ENCODE data around the gene MNAT1.
"Not testable (repeated sequence)": the region's sequence is repeated elsewhere in the genome, so short reads cannot be mapped to it uniquely, and the experiment has no call there.

MNAT1 gene

DNA sequence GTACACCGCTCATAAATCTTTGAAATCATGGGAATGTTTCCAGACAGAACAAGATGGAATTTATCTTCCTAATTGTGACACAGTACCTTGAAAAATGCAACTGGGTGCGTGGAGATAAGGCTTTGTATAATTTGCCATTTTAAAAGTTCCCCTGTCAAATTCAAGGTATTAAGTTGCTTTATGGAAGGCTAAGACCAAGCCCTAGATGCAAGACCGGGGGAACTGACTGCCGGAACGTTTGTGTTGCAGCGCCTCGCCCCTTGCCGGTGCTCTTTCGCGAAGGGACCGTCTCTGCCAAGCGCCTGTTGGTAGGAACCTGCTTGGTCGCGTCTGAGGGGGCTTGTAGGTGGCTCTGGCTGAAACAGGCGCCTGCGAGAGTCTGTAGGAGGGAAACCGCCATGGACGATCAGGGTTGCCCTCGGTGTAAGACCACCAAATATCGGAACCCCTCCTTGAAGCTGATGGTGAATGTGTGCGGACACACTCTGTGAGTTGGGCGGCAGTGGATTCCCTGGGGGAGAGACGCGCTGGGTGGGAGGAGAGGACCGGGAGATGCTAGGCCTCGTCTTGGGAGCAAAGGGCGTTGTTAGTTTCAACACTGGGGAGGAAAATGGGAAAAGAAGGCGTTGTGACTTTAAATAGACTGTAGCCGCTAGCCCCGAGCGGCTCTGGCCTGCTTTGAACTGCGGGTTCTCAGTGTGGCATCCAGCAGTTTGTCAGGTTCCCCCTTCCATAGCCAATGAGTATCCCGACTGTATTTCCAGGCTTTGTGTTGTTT lies at the start of gene MNAT1:
Gene MNAT1, plus strand, starts transcription at position 297 of the 778 bp plus-strand sequence. Its CDS starts 102 bp downstream, at position 399.
- DNase-seq: peak; percentile 81

DNA sequence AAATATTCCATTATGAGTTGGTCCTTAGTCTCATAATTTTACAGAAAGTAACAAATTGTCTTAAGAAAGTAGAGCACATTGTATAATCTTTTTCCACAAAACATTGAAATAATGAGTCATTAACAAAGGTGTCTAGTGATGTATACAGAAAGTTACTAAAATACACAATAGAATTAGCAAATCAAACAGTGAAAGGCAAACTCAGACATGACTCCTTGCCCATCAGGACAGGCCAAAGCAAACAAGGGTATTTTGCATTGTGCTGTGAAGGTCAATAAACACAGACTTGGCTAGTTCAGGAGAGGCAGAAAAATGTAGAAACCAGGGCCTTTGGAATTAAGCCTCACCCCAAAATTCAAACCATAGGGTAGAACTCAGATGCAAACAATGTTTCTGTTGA lies 47.7 kb upstream of the MNAT1 start:
- no peak for DNase-seq

DNA sequence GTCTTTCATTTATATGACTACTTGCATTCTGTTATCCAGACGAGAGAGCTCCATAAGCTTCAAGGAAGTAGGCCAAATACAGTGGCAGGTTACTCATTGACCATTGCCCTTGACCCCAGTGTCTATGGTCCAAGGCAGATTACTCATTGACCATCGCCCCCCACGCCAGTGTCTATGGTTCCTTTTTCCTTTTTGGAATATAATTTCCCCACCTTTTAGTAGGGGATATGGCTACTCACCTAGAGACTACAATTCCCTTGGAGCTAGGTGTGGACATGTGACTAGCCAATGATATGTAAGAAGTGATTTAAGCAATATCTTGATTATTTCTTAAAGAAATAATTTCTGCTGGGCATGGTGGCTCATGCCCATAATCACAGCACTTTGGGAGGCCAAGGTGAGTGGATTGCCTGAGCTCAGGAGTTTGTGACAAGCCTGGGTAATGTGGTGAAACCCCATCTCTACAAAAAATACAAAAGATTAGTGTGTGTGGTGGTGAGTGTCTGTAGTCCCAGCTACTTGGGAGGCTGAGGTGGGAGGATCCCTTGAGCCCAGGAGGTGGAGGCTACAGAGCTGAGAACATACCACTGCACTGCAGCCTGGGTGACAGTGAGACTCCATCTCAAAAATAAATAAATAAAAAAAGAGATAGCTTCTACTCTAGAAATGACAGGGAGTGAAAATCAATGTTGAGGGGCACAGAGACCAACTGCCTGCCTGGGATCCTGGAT lies 43.0 kb upstream of the MNAT1 start:
- no peak for DNase-seq

DNA sequence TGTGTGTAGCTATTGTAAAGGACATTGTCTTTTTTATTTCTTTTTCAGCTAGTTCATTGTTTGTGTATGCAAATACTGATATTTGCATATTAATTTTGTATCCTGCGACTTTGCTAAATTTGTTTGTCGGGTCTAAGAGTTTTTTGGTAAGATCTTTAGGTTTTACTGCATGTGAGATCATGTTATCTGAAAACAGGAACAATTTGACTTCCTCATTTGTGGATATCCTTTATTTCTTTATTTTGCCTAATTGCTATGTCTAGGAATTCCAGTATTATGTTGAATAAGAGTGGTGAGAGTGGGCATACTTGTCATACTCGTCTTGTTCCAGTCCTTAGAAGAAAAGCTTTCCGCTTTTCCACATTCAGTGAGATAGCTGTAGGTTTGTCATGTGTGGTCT lies 39.2 kb upstream of the MNAT1 start:
- DNase-seq: no peak

DNA sequence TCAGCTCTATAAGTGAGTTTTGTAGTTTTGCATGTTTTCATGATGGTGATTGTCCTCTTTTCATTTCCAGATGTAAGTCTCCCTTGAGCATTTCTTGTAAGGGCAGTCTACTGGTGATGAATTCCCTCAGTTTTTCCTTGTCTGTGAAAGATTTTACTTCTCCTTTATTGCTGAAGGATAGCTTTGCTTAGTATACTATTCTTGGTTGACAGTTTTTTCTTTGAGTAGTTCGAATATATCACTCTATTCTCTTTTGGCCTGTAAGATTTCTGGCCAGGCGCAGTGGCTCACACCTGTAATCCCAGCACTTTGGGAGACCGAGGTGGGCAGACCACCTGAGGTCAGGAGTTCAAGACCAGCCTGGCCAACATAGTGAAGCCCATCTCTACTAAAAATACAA lies 34.0 kb upstream of the MNAT1 start:
- no peak for DNase-seq

DNA sequence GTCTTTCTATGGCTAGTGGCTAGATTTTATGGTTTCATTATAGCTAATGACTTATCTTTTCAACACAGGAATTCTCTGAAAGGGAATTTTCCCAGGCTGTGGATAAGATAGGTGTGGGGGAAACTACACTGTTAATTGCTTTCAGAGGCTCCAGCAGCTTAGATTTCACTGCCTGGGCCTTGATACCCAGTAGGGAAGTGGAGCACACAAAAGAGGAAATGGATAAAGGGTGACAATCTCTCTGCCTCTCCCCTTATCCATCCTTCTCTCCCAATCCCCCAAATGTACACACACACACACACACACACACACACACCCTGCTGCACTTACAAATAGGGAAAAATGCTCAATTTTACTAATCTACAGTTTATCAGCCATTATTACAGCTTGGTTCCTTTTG lies 29.5 kb upstream of the MNAT1 start:
- no peak for DNase-seq

DNA sequence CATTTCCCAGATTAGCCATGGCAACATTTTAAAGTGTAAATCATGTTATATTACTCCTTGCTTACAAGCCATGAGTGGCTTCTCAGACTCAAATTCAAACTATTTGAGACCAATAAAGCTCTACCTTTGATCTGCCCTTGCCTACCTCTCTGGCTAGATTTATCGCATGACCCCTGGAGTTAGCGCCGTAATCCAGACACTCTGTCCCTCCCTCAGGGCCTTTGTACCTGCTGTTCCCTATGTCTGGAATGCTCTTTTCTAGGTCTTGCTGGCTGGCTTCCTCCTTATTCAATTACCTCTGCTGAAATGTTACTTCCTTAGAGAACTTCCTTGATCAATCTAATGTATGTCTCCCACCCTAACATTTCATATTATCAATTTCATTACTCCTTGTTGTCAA lies 26.7 kb upstream of the MNAT1 start:
- no peak for DNase-seq

DNA sequence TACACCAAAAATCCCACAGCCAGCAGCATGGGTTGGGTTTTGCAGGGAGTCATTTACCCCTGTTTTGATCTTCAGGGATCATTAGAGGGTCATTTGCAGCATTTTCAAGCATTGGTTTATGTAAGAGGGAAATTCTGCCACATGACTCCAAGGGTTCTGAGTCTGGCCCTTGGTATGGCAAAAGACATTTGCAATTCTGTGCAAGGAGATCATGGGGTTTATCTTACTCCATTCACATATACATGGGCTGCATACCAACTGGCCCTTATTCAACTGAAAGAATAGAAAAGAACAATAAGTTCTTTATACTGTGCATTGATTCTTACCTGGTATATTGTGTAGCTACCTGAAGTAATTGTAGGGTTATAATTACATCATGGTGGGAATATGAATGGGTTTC lies 24.1 kb upstream of the MNAT1 start:
- DNase-seq: no peak

DNA sequence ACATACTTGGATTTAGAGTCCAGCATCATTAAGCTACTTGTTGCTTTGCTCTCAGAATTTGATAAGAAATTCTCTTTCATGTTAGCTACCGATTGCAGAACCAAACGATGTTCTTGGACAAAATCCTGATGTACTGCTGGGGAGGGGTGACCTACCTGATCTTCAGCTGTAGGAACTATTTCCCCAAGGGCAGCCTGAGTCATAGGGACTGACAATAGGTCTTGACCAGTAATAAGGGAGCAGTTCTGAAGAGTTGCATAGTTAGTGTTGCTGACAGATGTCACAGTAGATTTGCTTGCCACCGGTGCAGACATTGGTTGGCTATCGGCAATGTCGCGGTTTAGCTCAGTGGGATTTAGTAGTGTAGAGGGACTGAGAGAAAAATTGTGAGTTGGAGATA lies 21.0 kb upstream of the MNAT1 start:
- no peak for DNase-seq

DNA sequence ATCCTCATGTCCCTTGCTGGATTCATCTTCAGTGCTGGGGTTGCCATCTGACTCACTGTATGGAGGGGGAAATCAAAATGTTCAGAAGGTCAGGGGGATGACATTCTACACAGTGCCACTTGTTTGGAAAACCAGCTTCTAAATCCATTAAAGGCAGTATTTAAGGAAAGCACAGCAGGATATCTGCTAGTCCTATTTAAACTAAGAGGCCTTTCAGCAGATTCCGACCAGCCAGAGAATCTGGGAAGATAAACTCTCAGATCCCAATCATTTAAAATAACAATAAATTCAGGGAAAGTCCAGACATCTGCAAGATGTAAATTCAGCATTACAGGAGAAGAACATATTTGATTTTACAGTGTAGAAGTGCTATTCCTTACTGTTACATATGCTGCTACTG lies 14.2 kb upstream of the MNAT1 start:
- no peak for DNase-seq

DNA sequence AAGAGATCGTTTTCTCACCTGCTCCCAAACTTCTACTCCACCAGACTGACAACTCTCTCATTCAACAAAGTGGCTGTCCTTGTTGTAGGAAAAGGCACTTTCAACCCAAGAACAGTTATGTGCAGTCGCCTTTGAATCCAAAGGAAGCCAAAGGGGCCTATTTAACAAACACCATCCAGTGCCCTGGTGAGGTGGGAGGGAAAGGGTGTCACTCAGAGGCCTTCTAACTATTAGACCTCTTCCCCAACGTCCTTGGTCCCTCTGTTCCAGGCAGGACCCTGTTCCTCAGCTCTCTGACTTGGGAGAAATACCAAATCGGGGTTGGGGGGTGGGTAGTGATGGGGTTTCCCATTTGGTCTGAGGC lies 13.6 kb upstream of the MNAT1 start:
- no peak for DNase-seq

DNA sequence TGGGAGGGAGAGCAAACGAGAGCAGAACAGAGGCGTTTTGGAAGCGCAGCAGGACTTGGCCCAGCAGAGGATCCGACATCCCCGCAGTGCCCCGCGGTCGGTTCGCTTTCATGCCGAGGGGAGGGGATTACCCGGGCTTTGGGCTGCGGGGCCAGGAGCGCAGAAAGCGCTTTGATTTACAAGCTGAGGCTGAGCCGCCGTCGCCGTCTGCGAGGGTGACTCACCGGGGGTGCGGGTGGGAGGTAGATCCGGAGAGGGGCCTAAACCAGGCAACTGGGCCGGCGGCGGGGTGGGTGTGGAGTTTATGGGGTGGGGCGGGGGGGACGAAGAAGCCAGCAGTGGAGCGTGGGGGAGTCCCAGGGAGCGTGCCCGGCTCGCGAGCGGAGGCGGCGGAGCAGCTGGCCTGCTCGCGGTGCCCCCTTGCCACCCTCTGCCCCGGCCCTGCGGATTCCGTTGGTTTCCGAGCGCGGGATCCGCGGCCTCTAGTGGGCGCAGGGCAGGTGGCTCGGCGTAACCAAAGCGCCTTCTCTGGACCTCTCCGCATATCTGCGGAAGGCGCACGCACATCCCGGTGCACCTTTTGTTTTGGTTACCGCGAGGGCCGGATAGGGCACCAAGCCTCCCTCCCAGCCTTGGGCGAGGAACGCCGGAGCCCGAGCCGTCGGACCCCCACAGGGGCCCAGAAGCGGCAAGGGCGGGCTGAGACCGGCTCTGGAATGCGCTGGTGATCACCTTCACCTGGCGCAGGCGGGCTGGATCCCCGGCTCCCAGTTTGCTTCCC lies 13.0 kb upstream of the MNAT1 start:
- no peak for DNase-seq

DNA sequence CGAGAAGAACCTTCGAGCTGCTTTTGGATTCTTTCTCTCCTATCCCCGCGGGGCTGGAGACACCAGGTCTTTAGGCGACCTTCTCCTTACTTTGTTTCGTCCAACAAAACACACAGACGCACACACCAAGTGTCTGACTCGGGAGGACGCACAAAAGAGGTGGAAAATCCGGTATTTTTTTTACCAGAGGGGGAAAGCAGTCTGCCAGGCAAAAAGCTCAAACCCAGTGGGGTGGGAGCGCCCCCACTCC lies 12.5 kb upstream of the MNAT1 start:
- DNase-seq: no peak

DNA sequence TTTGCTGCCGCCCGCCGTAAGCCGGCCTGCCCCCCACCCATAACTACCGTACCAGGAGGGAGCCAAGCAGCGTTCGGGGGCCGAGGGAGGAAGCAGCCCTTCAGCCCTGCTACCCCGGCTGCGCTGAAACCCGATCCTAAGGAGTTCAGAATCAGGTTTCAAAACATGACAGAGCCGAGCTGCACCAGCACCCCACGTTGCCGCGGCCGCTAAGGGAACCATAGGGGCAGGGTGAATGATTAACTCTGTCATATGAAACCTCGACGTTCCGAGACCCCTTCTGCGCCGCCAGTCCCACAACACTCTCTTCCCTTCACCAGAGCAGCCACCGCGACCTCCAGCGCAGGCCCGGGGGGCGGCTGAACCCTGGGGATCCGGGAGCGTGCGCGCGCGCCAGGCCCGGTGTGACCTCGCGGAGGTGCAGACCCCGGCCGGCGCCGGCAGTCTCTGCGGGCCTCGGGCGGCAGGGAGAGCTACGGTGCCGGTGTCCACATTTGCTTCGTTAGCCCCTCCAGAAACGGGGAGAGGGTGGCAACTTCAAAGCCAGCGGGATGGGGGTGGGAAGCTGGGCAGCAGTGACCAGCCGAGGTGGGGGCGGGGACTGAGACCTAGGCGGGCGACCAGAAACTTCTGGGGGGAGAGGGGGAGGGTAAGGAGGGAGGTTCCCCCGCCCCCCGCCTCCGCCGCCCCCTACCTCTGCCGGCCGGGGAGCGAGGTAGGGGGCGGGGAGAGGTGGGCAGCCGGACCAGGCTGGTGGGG lies 12.0 kb upstream of the MNAT1 start:
- peak; percentile 3 for DNase-seq

DNA sequence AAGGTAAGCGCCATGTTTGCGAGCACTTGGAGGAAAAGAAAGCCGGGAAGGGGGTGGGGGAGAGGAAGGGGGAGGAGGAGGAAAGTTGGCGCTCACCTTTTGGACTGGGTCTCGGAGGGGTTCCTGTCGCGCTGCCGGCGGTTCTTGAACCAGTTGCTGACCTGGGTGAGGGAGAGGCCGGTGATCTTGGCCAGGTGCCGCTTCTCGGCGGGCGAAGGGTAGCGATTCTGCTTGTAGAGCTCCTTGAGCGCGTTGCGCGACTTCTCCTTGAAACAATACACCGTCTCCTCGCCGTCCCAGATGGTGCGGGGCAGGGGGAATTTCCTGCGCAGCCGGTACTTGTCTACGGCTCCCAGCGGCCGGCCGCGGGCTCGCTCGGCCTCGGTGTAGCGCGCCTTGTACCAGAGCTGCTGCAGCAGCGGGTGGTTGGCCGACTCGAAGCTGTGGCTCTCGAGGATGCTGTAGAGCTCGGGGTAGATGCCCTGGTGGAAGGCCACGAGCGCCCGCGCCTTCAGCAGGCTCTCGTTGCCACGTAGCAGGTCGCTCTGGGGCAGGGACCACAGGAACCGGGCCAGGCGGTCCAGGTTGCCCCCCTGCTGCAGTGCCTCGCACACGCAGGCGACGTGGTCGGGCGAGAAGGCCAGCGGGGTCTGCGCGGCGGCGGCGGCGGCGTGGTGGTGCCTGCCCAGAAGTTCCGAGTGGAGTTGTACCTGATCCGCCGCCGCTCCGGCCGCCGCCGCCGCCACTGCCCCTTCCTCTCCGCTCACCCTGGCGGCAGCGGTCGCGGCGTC lies 11.2 kb upstream of the MNAT1 start:
- peak; percentile 31 for DNase-seq

DNA sequence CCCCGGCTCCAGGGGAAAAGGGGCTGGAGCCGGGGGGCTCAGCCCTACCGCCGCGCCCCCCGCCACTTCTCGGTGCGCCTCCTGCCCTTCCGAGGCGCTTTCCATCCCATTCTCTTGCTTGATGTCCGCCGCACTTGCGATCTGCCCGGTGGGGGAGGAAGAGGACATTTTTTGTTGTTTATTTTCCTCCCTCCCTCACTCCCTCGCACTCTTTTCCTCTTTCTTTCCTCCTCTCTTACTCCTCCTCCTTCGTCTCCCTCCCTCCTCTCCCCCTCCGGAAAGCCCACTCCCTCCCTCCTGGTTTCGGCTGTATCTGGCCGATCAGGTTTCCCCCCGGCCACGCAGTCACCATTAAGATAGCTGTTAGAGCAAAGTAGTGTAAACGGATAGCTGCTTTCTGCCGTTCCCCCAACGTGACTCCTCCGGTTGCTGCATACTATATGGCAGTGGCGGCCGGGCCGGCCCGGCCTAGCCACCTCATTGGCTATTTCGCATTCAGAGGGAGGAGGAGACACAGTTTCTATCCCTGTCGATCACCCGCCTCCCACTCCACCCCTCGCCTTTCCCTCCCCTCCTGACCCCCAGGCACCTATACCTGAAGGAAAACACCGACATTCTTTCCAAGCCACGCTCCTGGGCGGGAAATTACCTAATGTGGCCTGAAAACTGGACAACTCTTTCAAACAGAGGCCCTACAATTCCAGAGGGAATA lies 10.5 kb upstream of the MNAT1 start, which contains the start of gene SIX4:
Gene SIX4, minus strand, starts transcription at position 445 of the 712 bp plus-strand sequence. Its CDS starts 277 bp downstream, at position 168.
- peak; percentile 70 for DNase-seq

DNA sequence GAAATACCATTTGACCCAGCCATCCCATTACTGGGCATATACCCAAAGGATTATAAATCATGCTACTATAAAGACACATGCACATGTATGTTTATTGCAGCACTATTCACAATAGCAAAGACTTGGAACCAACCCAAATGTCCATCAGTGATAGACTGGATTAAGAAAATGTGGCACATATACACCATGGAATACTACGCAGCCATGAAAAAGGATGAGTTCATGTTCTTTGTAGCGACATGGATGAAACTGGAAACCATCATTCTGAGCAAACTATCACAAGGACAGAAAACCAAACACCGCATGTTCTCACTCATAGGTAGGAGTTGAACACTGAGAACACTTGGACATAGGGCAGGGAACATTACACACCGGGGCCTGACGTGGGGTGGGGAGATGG lies 3.3 kb upstream of the MNAT1 start:
- not testable (repeated sequence) for DNase-seq

DNA sequence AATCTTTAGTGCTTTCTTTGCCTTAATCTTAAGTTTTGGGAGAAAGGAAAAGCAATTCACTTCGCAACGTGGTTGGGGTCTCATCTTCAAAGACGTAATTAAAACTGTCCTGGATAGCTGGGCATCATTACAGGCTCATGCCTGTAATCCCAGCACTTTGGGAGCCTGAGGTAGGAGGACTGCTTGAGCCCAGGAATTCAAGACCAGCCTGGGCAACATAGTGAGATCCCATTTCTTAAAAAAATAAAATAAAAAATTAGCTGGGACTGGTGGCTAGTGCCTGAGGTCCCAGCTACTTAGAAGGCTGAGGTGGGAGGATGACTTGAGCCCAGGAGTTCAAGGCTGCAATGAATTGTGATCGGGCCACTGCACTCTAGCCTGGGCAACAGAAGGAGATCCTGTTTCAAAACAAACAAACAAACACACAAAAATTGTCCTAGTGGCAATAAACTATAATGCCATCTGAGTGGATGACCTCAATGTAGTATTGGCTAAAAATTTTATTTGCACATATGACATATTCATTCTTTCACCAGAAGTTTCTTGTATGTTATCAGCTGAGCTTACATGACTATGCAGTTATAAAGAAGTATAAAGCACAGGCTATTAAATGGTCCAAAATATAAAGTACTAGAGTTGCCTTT lies 1.6 kb upstream of the MNAT1 start:
- no peak for DNase-seq

DNA sequence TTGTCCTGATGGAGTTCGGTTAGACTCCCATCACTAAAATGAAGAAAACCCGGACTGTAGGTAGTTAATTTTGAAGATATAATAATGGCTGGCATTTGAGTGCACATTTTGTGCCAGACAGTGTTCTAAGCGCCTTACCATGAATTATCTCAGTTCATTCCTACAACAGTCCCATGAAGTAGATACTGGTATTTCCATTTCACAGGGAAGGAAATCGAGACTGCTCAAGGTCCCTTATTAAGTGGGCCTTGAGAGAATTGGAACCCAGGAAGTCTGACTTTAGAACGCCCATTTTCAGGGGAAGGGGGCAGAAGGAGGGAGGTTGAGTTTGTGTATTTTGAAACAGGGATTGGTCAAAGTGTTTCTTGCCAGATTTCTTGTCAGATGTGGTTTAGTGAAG lies 855 bp downstream of the MNAT1 start:
- no peak for DNase-seq

DNA sequence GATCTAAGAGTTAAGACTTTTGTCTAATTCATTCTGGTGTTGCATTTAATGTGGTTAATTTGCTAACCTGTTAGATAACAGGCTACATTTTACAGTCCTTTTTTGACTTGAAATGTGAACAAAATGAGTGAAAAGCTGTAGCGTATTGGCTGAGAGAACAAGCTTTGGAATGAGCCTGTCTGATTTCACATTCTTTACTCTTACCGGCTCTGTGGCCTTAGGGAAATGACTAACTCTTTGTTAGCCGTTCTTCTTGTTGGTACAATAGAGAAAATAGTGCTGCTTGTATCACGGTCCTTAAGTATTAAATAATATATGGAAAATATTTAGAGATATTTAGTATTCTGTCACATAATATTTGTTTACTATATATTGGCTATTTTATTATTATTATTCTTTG lies 1.9 kb downstream of the MNAT1 start:
- peak; percentile 62 for DNase-seq

DNA sequence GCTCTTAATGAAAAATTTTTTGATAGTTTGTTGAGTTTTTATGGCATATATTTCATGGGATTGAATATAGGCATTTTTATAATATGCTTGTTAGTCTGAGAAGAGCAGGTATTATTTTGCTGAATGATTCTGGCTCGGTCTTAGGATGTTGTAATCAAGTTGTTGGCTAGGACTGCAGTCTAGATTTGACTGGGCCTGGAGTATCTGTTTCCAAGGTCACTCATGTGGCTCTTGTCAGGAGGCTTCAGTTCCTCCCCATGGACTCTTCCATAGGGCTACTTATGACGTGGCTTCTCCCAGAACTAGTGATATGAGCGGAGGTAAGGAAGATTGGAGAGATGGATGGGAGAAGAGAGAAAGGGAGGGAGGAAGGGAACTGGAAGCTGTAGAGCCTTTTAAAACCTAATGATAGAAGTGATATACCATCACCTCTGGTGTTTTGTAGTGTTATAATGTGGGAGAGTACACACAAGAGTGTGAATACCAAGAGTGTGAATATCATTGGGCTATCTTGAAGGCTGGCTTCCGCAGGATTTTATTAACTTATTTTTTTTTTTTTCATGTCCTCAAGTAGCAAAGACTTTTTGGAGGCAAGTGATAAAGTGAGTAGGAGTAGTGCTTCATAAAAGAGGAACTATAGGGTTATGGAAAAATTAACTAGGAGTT lies 4.4 kb downstream of the MNAT1 start:
- no peak for DNase-seq
